GM23338 (cell line): ENCODE data around the gene PRMT7. TPM values are rescaled to one million over a fixed set of nuclear protein-coding genes. Genes with fewer than 3 reads are reported as not detected.

Experiments used
- ATAC-seq: fragments of 200-7000 bp; cut with Tn5 transposase; 3 replicates; pipeline ENCODE4 v1.9.1; 2020
- DNase-seq: peaks from one replicate; pipeline ENCODE4 v3.0.0-alpha.2; 2015; ENCODE audit warnings: low spot score
- H2AFZ ChIP-seq: fragments of 200-600 bp; sonication (generic); 2 replicates; pipeline ENCODE4 v1.8.0; 2016; ENCODE audit warnings: antibody characterized with exemption, mild to moderate bottlenecking, moderate library complexity
- H3F3A ChIP-seq: fragments of 200-600 bp; sonication (generic); replicated peaks from 2 replicates; pipeline ENCODE4 v1.8.0; 2017; ENCODE audit warnings: antibody characterized with exemption, mixed run types, low read depth
- H3K27ac ChIP-seq: fragments of 200-600 bp; sonication (generic); 2 replicates; pipeline ENCODE4 v1.6.1; 2016; ENCODE audit warnings: low read depth
- H3K27me3 ChIP-seq: fragments of 200-600 bp; sonication (generic); 2 replicates; pipeline ENCODE4 v1.8.0; 2016; ENCODE audit warnings: mild to moderate bottlenecking, mixed run types, moderate library complexity; ENCODE audit not compliant: insufficient read depth
- H3K36me3 ChIP-seq: fragments of 200-600 bp; sonication (generic); 2 replicates; pipeline ENCODE4 v1.8.0; 2016; ENCODE audit warnings: mild to moderate bottlenecking; ENCODE audit not compliant: insufficient read depth
- H3K4me1 ChIP-seq: fragments of 200-600 bp; sonication (generic); 2 replicates; pipeline ENCODE4 v1.8.0; 2016; ENCODE audit warnings: mild to moderate bottlenecking, moderate library complexity; ENCODE audit not compliant: insufficient read depth
- H3K4me2 ChIP-seq: fragments of 200-600 bp; sonication (generic); 2 replicates; pipeline ENCODE4 v1.7.1; 2017; ENCODE audit warnings: mixed run types
- H3K4me3 ChIP-seq: fragments of 200-600 bp; sonication (generic); 2 replicates; pipeline ENCODE4 v1.6.1; 2016; ENCODE audit warnings: mixed run types
- H3K79me2 ChIP-seq: fragments of 200-600 bp; sonication (generic); replicated peaks from 2 replicates; pipeline ENCODE4 v1.8.0; 2017; ENCODE audit warnings: mild to moderate bottlenecking; ENCODE audit not compliant: insufficient read depth
- H3K9me2 ChIP-seq: fragments of 200-600 bp; sonication (generic); 2 replicates; pipeline ENCODE4 v1.8.0; 2017; ENCODE audit not compliant: insufficient read depth
- H4K20me1 ChIP-seq: fragments of 200-600 bp; sonication (generic); replicated peaks from 2 replicates; pipeline ENCODE4 v1.8.0; 2017; ENCODE audit warnings: mild to moderate bottlenecking; ENCODE audit not compliant: insufficient read depth
- H3K27ac Mint-ChIP-seq: 2 replicates; pipeline ENCODE4 v1.8.0; 2020; ENCODE audit warnings: inconsistent platforms, mild to moderate bottlenecking, moderate library complexity, mixed read lengths
- H3K27me3 Mint-ChIP-seq: 3 replicates; pipeline ENCODE4 v1.8.0; 2022; ENCODE audit warnings: low read depth, mild to moderate bottlenecking, moderate library complexity, mixed read lengths, inconsistent platforms; ENCODE audit not compliant: insufficient read depth, poor library complexity
- H3K36me3 Mint-ChIP-seq: 3 replicates; pipeline ENCODE4 v1.8.0; 2021; ENCODE audit warnings: low read depth, mild to moderate bottlenecking, inconsistent platforms, moderate library complexity, mixed read lengths
- H3K4me1 Mint-ChIP-seq: 3 replicates; pipeline ENCODE4 v1.8.0; 2020; ENCODE audit warnings: mild to moderate bottlenecking, inconsistent platforms, mixed read lengths
- H3K4me3 Mint-ChIP-seq: 3 replicates; pipeline ENCODE4 v1.8.0; 2021; ENCODE audit warnings: moderate library complexity, mild to moderate bottlenecking, inconsistent platforms, mixed read lengths
- H3K9me3 Mint-ChIP-seq: 3 replicates; pipeline ENCODE4 v1.8.0; 2020; ENCODE audit warnings: moderate library complexity, mild to moderate bottlenecking, inconsistent platforms, mixed read lengths
- CREB1 ChIP-seq: fragments of 250-450 bp; sonication (Bioruptor Pico); IDR thresholded peaks from 2 replicates; pipeline ENCODE4 v1.5.0; 2020; ENCODE audit warnings: low read depth, mild to moderate bottlenecking, moderate library complexity
- CTCF ChIP-seq, 2 experiments: fragments of 200-600 bp in 1 of 2; sonication (generic) in 1 of 2; conservative IDR thresholded peaks; 2 replicates each; pipeline versions ENCODE4 v1.5.1 to v1.6.1; 2016 to 2017; ENCODE audit warnings: antibody characterized with exemption in 2 of 2, low read depth in 2 of 2, mild to moderate bottlenecking in 2 of 2, moderate library complexity in 1 of 2
- ETS1 ChIP-seq: IDR thresholded peaks from 2 replicates; pipeline ENCODE4 v1.6.1; 2016; ENCODE audit warnings: antibody characterized with exemption
- EZH2 ChIP-seq: fragments of 200-600 bp; sonication (generic); IDR thresholded peaks from one replicate; pipeline ENCODE4 v1.8.0; 2017; ENCODE audit warnings: antibody characterized with exemption, mild to moderate bottlenecking, low read depth; ENCODE audit not compliant: unreplicated experiment
- EZH2phosphoT487 ChIP-seq: fragments of 200-600 bp; sonication (generic); IDR thresholded peaks from one replicate; pipeline ENCODE4 v1.8.1; 2018; ENCODE audit warnings: antibody characterized with exemption; ENCODE audit not compliant: unreplicated experiment
- JUNB ChIP-seq: IDR thresholded peaks from one replicate; pipeline ENCODE4 v1.6.1; 2016; ENCODE audit warnings: antibody characterized with exemption; ENCODE audit not compliant: unreplicated experiment
- NANOG ChIP-seq: IDR thresholded peaks from 2 replicates; pipeline ENCODE4 v1.6.1; 2016; ENCODE audit warnings: antibody characterized with exemption, borderline replicate concordance
- POLR2AphosphoS5 ChIP-seq: IDR thresholded peaks from 2 replicates; pipeline ENCODE4 v1.6.1; 2016; ENCODE audit warnings: antibody characterized with exemption, low read depth
- REST ChIP-seq: IDR thresholded peaks from one replicate; pipeline ENCODE4 v1.6.1; 2018; ENCODE audit warnings: antibody characterized with exemption; ENCODE audit not compliant: unreplicated experiment
- STAT1 ChIP-seq: IDR thresholded peaks from one replicate; pipeline ENCODE4 v1.6.1; 2016; ENCODE audit warnings: antibody characterized with exemption; ENCODE audit not compliant: unreplicated experiment
- ZNF114 ChIP-seq: fragments of 250-450 bp; sonication (Bioruptor Pico); IDR thresholded peaks from 2 replicates; pipeline ENCODE4 v1.5.0; 2020; ENCODE audit warnings: mild to moderate bottlenecking, moderate library complexity
- ZNF331 ChIP-seq: fragments of 250-450 bp; sonication (Bioruptor Pico); IDR thresholded peaks from 2 replicates; pipeline ENCODE4 v1.5.0; 2020; ENCODE audit warnings: low read depth, mild to moderate bottlenecking, moderate library complexity
- ZNF462 ChIP-seq: fragments of 250-450 bp; sonication (Bioruptor Pico); IDR thresholded peaks from 2 replicates; pipeline ENCODE4 v1.5.0; 2020; ENCODE audit warnings: mild to moderate bottlenecking, moderate library complexity
- polyA plus RNA-seq: library from polyadenylated mRNA; unstranded; fragments of >200 nt; fragmentation: Nextera tagmentation; extraction: Ambion mirVana; gene quantifications from 2 replicates; pipeline ENCODE4 v1.2.1, GENCODE V29; 2016
- total RNA-seq: library from RNA; depleted of rRNA; stranded (reverse); fragments of >200 nt; shearing (Covaris generic); gene quantifications from 2 replicates; pipeline ENCODE4 v1.2.3, GENCODE V29; 2014

The PRMT7 gene
- total and polyA plus RNA-seq, 2 experiments from 2014 or later = 20.2 to 65.3 TPM

- Histone ChIP-seq H2AFZ (0 out of 2 replicates have a peak overlapping the region, but pooled peaks have one; percentile 13), H3K36me3 (no peaks in the 10 kb centered on the region), H4K20me1 (no peaks in the 10 kb centered on the region), H3K9me2 (no peaks in the 10 kb centered on the region), H3K4me1 (peaks cover 36% of the 10 kb centered on the region), H3K79me2 (no peaks in the 10 kb centered on the region), H3F3A (no peaks in the 10 kb centered on the region), H3K27me3 (no peaks in the 10 kb centered on the region), H3K4me3 (no peak overlapping the region), H3K27ac (no peak overlapping the region), H3K4me2 (peak overlapping the region; percentile 60; the same call in 1 of the 2 replicates)
- no peaks in the 10 kb centered on the region for H3K36me3 Mint-ChIP-seq
- no peak overlapping the region for H3K27ac Mint-ChIP-seq
- no peak overlapping the region for H3K4me3 Mint-ChIP-seq
- H3K27me3 Mint-ChIP-seq = peaks cover 8% of the 10 kb centered on the region
- H3K9me3 Mint-ChIP-seq = no peaks in the 10 kb centered on the region
- TF ChIP-seq JUNB (no peak), ZNF114 (no peak), ZNF331 (no peak), REST (no peak), ETS1 (no peak), EZH2 (no peak), NANOG (no peak), CTCF (conservative IDR thresholded peaks at IDR 0.05; ENCODE audit: low read depth in 2 of 2) (no peak), CREB1 (CRISPR knock-in tag) (no peak), POLR2AphosphoS5 (no peak), STAT1 (no peak), ZNF462 (no peak), EZH2phosphoT487 (no peak)
- peaks cover 55% of the 10 kb centered on the region for H3K4me1 Mint-ChIP-seq
- ATAC-seq = no peak
- no peak for DNase-seq
Observed at GRCh38 chr16:68385371-68385770, 74.6 kb downstream of the PRMT7 start.
